Osteocyte (in vitro differentiated cells): ENCODE data around the gene DAPP1. TPM values are rescaled to one million over a fixed set of nuclear protein-coding genes. Genes with fewer than 3 reads are reported as not detected.

Experiments used
- DNase-seq: peaks from one replicate; pipeline ENCODE4 v3.0.0; 2021; ENCODE audit warnings: mixed read lengths; ENCODE audit not compliant: unreplicated experiment; ENCODE audit errors: extremely low spot score
- H3K27ac Mint-ChIP-seq: one replicate; pipeline ENCODE4 v1.8.0; 2021; ENCODE audit warnings: mild to moderate bottlenecking, mixed read lengths; ENCODE audit not compliant: unreplicated experiment
- H3K27me3 Mint-ChIP-seq: one replicate; pipeline ENCODE4 v1.8.0; 2021; ENCODE audit warnings: mixed read lengths; ENCODE audit not compliant: unreplicated experiment
- H3K36me3 Mint-ChIP-seq: one replicate; pipeline ENCODE4 v1.8.0; 2021; ENCODE audit warnings: mixed read lengths; ENCODE audit not compliant: unreplicated experiment
- H3K4me1 Mint-ChIP-seq: one replicate; pipeline ENCODE4 v1.8.0; 2021; ENCODE audit warnings: mixed read lengths; ENCODE audit not compliant: unreplicated experiment
- H3K4me3 Mint-ChIP-seq: one replicate; pipeline ENCODE4 v1.8.0; 2021; ENCODE audit warnings: mild to moderate bottlenecking, moderate library complexity, mixed read lengths; ENCODE audit not compliant: unreplicated experiment
- H3K9me3 Mint-ChIP-seq: one replicate; pipeline ENCODE4 v1.8.0; 2021; ENCODE audit warnings: mixed read lengths; ENCODE audit not compliant: unreplicated experiment
- total RNA-seq: library from RNA; stranded (reverse); gene quantifications from 2 replicates; pipeline ENCODE4 v1.2.1, GENCODE V29; 2021
- TF ChIP-seq, protein P1 (sequence below): fragments of 200-600 bp; sonication (generic); IDR thresholded peaks from 2 replicates; pipeline ENCODE4 v1.5.0; 2021; ENCODE audit warnings: antibody characterized with exemption, mild to moderate bottlenecking, moderate library complexity

The DAPP1 gene
- total RNA-seq, 1 donor from 2014 or later: not detected

DNA sequence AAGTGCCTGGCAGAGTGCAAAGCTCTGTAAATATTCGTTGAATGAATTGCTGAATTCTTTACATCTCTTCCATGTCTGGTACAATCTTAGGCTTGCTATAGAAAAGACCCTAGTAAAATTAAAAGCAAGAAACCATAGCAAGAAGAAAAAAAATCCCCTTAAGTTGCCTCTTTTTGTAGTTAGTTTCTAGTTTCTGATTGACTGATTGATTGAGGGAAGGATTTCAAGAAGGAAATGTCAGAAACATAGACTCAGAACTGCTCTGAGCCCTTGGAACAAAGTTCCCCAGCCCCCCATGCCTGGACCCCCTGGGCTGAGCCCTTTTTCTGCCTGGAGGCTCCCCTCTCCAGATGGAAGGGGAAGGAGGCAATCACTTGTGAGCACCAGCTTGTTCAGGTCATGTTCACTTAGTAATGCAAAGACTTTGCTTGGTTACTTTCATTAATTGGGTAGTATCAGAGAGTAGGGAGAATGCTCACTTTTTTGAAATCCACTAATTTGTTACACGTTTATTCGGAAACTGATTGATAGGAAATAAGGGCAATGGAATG is 35.6 kb downstream of the DAPP1 start:
- Mint-ChIP-seq H3K4me3 (no peak overlapping the region), H3K27ac (no peak overlapping the region), H3K9me3 (no peaks in the 10 kb centered on the region), H3K4me1 (no peaks in the 10 kb centered on the region), H3K36me3 (no peaks in the 10 kb centered on the region), H3K27me3 (peaks cover 30% of the 10 kb centered on the region)
- TF ChIP-seq, protein P1, sequence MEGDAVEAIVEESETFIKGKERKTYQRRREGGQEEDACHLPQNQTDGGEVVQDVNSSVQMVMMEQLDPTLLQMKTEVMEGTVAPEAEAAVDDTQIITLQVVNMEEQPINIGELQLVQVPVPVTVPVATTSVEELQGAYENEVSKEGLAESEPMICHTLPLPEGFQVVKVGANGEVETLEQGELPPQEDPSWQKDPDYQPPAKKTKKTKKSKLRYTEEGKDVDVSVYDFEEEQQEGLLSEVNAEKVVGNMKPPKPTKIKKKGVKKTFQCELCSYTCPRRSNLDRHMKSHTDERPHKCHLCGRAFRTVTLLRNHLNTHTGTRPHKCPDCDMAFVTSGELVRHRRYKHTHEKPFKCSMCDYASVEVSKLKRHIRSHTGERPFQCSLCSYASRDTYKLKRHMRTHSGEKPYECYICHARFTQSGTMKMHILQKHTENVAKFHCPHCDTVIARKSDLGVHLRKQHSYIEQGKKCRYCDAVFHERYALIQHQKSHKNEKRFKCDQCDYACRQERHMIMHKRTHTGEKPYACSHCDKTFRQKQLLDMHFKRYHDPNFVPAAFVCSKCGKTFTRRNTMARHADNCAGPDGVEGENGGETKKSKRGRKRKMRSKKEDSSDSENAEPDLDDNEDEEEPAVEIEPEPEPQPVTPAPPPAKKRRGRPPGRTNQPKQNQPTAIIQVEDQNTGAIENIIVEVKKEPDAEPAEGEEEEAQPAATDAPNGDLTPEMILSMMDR: no peak
- DNase-seq: no peak

DNA sequence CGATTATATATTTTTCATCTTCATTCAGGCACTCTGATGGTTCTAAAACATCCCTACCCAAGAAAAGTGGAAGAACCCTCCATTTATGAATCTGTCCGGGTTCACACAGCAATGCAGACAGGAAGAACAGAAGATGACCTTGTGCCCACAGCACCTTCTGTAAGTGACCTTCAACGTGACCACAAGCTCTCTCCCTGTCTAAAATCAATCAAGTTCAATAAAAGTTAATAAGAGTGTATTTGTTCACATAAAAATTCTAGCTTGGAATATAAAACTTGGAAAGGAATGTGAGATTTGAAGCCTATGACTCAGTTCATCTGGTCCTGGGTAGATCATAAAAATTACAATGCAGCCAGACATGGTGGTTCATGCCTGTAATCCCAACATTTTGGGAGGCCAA is 36.6 kb downstream of the DAPP1 start:
- no peak overlapping the region for H3K4me3 Mint-ChIP-seq
- DNase-seq: no peak
- no peak overlapping the region for H3K27ac Mint-ChIP-seq
- no peaks in the 10 kb centered on the region for H3K36me3 Mint-ChIP-seq
- H3K4me1 Mint-ChIP-seq: no peaks in the 10 kb centered on the region
- TF ChIP-seq, protein P1: no peak
- H3K27me3 Mint-ChIP-seq: peaks cover 34% of the 10 kb centered on the region
- H3K9me3 Mint-ChIP-seq: no peaks in the 10 kb centered on the region

DNA sequence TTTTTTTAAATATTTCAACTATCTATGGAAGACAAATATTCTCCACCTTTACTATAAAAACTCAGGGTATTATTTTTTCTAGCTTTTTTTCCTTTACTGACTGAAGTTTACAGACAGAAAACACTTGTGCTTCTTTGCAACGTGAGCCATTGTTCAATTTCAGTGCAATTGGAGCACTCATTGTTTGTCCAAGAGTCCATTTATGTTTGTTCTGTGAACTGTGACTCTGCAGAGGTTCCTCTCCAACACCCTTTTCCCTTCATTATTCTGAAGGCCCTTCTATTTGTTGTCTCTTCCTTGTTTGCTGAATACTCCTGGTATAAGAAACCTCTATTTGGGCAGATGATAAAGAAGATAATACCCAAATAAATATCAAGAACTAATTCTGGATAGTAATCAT is 37.4 kb downstream of the DAPP1 start:
- H3K27ac Mint-ChIP-seq: no peak overlapping the region
- peaks cover 36% of the 10 kb centered on the region for H3K27me3 Mint-ChIP-seq
- DNase-seq: no peak
- H3K4me3 Mint-ChIP-seq: no peak overlapping the region
- H3K9me3 Mint-ChIP-seq: no peaks in the 10 kb centered on the region
- TF ChIP-seq, protein P1: no peak
- H3K4me1 Mint-ChIP-seq: no peaks in the 10 kb centered on the region
- H3K36me3 Mint-ChIP-seq: no peaks in the 10 kb centered on the region

DNA sequence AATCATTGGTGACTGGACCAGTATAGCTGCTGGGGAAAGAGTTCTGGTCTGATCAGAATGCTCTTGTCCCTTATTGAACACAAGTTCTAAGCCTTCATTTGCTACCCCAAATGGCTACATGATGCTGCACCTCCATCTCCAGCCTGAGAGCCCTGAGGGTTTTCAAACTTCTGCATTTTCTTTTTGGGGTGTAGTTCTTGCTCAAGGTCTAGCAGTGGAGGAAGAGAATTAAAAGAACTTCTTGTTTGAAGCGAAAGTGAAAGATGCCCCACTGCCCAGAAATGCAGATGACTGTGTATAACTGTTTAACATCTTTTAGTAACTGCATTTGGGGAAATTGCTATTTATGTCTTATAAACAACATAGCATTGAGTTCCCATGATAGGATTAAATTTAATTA is 39.1 kb downstream of the DAPP1 start:
- Mint-ChIP-seq H3K4me1 (no peaks in the 10 kb centered on the region), H3K36me3 (no peaks in the 10 kb centered on the region), H3K9me3 (no peaks in the 10 kb centered on the region), H3K27me3 (peaks cover 42% of the 10 kb centered on the region), H3K27ac (no peak overlapping the region), H3K4me3 (no peak overlapping the region)
- TF ChIP-seq, protein P1: no peak
- DNase-seq: no peak

DNA sequence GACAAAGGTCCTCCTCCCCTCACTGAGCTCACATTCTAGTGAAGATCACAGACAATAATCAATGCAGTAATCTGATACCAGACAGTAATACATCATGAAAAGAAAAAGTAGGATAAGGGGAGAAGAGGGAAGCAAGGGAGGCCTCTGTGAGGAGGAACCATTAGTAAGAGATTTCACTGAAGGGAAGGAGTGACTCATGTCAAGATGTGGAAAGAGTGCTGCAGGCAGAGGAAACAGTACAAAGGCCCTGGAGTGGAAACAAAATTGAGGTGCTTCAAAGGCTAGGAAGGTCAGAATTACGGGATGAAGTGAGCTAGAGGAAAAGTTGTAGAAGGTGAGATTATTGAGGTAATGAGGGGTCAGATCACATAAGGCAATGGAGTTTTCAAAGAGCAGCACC is 39.5 kb downstream of the DAPP1 start:
- Mint-ChIP-seq H3K27ac (no peak overlapping the region), H3K27me3 (peaks cover 42% of the 10 kb centered on the region), H3K36me3 (no peaks in the 10 kb centered on the region), H3K4me3 (no peak overlapping the region), H3K4me1 (no peaks in the 10 kb centered on the region), H3K9me3 (no peaks in the 10 kb centered on the region)
- DNase-seq: no peak
- TF ChIP-seq, protein P1: no peak
